ENCODE data around the gene SHOC2.

The SHOC2 gene

GRCh38 chr10:110983466-110983865, 64.1 kb downstream of the SHOC2 start:
- DNase-seq (ENCODE audit: low read depth in 3 of 3): no peak

- DNase-seq (ENCODE audit: low read depth in 3 of 3): no peak
These were observed 66.3 kb downstream of the SHOC2 start for GRCh38 chr10:110985497-110986275.

DNA sequence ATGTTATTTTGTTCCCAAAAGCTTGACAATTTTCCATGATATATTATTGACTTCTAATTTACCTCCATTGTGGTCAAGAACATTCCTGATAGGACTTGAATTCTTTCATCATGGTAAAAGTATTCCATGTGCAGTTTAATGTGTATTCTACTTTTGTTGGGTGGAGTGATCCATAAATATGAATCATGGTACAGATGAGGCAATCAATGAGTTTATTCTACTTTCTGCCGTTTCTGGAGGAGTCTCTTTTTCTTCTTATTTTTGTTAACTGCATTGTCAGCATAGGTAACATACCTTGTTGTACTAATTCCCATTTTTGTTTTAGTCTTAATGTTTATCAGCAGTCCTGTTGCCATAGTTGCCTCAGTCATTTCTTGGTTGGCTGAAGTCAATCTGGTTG, 69.6 kb downstream of the SHOC2 start:
- no peak for DNase-seq (ENCODE audit: low read depth in 3 of 3)

GRCh38 chr10:110992006-110992800, 72.8 kb downstream of the SHOC2 start:
- no peak for DNase-seq (ENCODE audit: low read depth in 3 of 3)

DNA sequence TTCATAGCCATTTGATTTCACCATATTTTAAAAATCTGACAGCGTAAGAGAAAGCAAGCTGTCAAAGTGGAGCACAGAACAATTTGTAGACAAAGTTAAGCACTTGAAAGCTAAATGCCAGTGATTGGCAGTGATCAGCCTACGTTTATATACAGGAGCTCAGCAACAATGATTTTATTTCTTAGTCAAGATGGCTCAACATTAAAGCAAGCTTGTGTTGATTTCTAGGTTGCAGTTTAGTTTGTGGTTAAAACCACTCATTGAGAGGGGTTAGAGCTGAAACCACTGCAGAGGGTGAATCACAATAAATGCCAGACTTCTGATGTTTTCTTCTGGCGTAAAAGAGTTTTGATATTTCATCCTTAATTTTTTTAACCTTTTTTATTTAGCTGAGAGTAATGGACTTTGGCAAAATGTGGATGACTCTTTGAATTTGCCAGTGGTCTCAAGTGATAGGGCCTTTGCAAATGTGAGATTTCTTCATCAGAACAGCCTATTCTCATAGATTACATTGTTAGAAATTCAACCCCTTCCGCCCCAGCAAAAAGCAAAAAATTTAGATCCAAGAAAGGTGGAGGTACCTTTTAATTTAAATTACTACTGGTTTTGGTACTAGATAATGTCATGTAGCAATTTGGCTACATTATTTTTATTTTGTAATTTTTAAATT, 73.8 kb downstream of the SHOC2 start:
- no peak for DNase-seq (ENCODE audit: low read depth in 3 of 3)

GRCh38 chr10:110994406-110995086, 75.1 kb downstream of the SHOC2 start:
- no peak for DNase-seq (ENCODE audit: low read depth in 3 of 3)

DNA sequence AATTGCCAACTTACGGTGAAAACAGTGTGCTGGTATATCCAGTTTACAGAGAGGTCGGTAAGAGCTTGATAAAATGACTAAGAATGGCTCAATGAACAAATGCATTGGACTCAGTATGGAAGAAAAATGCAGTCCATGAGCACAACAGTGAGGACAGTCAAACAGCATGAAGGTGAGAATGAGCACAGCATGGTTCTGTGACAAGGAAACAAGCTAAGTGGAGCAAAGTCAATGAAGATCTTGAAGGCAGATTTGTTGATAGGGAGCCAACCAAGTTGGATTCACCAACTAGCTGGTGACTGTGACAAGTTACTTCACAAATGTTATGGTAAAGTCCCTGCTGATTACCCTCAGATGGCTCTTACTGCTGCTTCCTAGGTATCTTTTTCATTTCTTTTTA, 75.9 kb downstream of the SHOC2 start:
- no peak for DNase-seq (ENCODE audit: low read depth in 3 of 3)

- DNase-seq (ENCODE audit: low read depth in 3 of 3): no peak
These were observed 76.9 kb downstream of the SHOC2 start for GRCh38 chr10:110996256-110996655.

DNA sequence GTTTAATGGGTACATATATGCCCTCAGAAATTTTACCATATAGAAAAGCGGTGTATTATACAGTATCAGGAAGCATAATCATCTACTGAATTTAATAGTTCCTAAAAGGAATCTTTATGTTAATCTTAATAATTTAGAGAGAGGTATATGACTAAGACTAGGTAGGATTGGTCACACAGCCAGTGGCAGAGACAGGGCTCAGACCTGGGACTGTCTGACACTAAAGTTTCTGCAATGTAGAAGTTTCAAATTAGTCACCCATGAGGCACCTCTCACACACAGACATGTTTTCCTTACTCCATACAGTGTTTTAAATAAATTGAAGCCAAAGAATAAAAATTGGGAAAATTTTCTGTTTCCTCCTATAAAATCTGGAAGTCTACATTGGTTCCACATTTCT, 84.6 kb downstream of the SHOC2 start:
- DNase-seq (ENCODE audit: low read depth in 3 of 3): no peak

- DNase-seq (ENCODE audit: low read depth in 3 of 3): no peak
These were observed 88.1 kb downstream of the SHOC2 start for GRCh38 chr10:111007486-111007885.

DNA sequence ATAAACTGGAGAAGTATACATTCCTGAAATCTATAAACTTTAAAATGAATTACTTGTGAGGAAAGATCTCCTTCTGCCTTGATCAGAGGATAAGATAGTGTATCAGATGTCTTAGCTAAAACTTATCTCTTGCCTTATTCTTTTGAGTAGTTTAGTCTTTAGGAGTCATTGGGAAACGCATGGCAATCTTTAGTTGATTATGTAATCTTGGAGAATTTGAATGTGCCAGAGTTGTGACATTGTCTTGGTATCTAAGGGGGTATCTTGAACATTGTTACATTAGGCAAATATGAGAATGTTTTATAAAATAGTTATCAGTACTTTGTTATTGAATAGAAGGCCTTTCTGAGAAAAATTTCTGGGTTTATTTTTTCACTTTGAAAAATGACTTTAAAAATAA, 95.8 kb downstream of the SHOC2 start:
- no peak for DNase-seq (ENCODE audit: low read depth in 3 of 3)

- no peak for DNase-seq (ENCODE audit: low read depth in 3 of 3)
These were observed 97.7 kb downstream of the SHOC2 start for GRCh38 chr10:111017098-111017497.

- DNase-seq (ENCODE audit: low read depth in 3 of 3): no peak
These were observed 98.6 kb downstream of the SHOC2 start for GRCh38 chr10:111018021-111018420.

GRCh38 chr10:111023060-111023459, 103.7 kb downstream of the SHOC2 start:
- DNase-seq (ENCODE audit: low read depth in 3 of 3): no peak

DNA sequence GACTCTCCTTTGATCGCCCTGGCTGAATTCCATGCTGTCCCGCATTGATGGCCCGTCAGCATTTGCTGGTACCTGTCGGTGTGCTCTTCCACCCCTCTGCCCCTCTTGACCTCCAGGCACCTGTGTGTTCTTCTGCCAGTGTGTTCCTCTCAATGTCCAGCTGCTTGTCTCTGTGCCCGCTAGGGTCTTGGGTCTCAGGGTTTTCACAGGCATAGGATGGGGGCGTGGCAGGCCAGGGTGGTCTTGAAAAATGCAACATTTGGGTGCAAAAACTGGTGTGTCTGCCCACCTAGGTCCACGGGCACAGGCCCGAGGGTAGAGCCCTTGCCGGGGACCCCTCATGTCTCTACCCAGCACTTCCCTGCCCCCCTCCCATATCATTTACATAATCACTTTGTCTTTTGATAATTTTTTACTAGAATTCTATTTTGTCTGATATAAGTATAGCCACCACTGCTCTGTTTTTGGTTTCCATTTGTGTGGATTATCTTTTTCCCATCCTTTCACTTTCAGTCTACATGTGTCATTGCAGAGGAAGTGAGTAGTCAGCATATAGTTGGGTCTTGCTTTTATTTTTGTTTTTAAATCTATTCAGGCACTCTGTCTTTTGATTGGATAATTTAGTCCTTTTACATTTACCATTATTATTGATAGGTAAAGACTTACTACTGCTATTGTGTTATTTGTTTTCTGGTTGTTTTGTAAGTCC, 110.8 kb downstream of the SHOC2 start:
- DNase-seq (ENCODE audit: low read depth in 3 of 3): no peak

DNA sequence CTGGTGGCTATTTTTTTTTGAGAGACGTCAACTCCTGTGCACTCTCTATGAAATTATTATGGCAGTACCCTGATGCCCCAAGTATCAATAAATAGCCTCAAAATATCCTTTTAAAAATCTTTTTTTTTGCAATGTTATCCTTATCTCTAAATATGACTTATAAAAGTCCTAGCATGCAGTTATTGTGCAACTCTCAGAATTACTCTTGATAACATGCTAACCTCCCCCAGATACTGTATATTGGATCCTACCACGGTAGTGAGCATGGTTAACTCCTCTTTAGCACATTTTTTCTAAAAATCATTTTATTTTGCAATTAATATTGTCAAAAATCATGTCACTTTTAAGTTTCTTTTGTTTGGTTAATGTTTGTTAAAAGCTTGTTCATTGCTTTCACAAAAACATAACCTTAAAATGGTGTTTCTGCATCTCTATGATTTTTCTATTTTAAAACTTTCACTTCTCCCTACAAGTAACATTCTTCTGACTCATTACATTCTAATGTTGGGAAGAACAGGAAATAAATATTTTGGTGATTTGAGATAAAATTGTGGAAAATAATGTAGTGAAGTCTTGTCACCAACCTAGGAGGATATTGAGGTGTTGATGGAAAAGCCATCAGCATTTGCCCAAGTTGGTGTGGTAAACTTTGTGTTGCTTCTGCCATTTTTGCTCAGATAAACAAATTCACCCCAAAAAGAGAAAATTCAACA, 115.3 kb downstream of the SHOC2 start:
- DNase-seq (ENCODE audit: low read depth in 3 of 3): no peak

- no peak for DNase-seq (ENCODE audit: low read depth in 3 of 3)
These were observed 116.1 kb downstream of the SHOC2 start for GRCh38 chr10:111035542-111035941.

DNA sequence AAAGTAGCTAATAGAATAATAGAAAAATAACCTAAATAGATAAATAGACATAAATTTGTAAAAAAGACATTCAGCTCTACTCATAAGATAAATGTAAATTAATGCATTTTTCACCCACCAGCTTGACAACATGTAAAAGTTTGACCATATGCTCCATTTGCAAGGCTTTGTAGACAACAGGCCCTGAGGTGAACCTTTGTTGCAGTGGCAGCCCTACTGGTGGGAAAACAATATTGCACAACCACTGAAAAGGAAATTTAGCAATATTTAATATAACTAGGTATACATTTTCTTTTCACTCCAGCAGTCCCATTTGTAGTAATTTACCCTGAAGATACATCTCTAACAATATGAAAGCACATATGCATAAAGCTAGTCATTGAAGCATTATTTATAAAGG, 118.5 kb downstream of the SHOC2 start:
- no peak for DNase-seq (ENCODE audit: low read depth in 3 of 3)

GRCh38 chr10:111039522-111039921, 120.1 kb downstream of the SHOC2 start:
- DNase-seq (ENCODE audit: low read depth in 3 of 3): no peak

- no peak for DNase-seq (ENCODE audit: low read depth in 3 of 3)
These were observed 137.6 kb downstream of the SHOC2 start for GRCh38 chr10:111057006-111057405.

Measured in stimulated activated CD4-positive, alpha-beta T cell treated with anti-CD3 and anti-CD28 coated beads, TNF-alpha, amount 100 ng/mL, for 4 hours (primary cell).